ENCODE data around the gene TMEM165. TPM values are rescaled to one million over a fixed set of nuclear protein-coding genes. Genes with fewer than 3 reads are reported as not detected.

Gene TMEM165
- total and polyA plus RNA-seq, 9 of the 15 experiments (the other 6 are each of a cell fraction or from before 2014, with no cell fraction given), result 21.3 to 145 (median 96.8) TPM

GRCh38 chr4:55345980-55346850, 49.5 kb upstream of the TMEM165 start, which contains the start of gene SRD5A3 (continued):
- TF ChIP-seq CREBBP (IDR thresholded peaks at IDR 0.05; ENCODE audit: low read depth, low read length), result no peak
- TF ChIP-seq NR0B1 (IDR thresholded peaks at IDR 0.05; ENCODE audit: partially characterized antibody), result no peak
- TF ChIP-seq ZNF124 (CRISPR knock-in tag; IDR thresholded peaks at IDR 0.05), result peak; percentile 87
- TF ChIP-seq ZEB2 (IDR thresholded peaks at IDR 0.05), result no peak
- TF ChIP-seq YY1 (IDR thresholded peaks at IDR 0.05; ENCODE audit: borderline replicate concordance in 1 of 3, control insufficient read depth in 1 of 3, extremely low read depth in 1 of 3, insufficient read depth in 3 of 3, insufficient read length in 1 of 3, insufficient replicate concordance in 2 of 3, low read depth in 1 of 3, low read length in 2 of 3), result peak in 2 of 3 experiments; percentile 81 to 84
- no peak for TF ChIP-seq ZBED1 (IDR thresholded peaks at IDR 0.05)
- TF ChIP-seq ZNF57 (CRISPR knock-in tag; IDR thresholded peaks at IDR 0.05), result no peak
- TF ChIP-seq ZNF511 (CRISPR knock-in tag; IDR thresholded peaks at IDR 0.05), result peak; percentile 68
- no peak for TF ChIP-seq ZNF507 (tag; conservative IDR thresholded peaks at IDR 0.05)
- peak; percentile 87 to 92 for TF ChIP-seq UBTF (IDR thresholded peaks at IDR 0.05; ENCODE audit: borderline replicate concordance in 1 of 2, low read depth in 2 of 2, low read length in 2 of 2)
- peak; percentile 99 for TF ChIP-seq L3MBTL2 (IDR thresholded peaks at IDR 0.05)
- no peak for TF ChIP-seq SREBF1 (IDR thresholded peaks at IDR 0.05; ENCODE audit: borderline replicate concordance, low read depth, low read length)
- peak; percentile 98 for TF ChIP-seq RBFOX2 (IDR thresholded peaks at IDR 0.05; ENCODE audit: low read depth, low read length)
- peak; percentile 31; the same call in 1 of the 2 replicates for TF ChIP-seq USF2 (CRISPR knock-in tag; IDR thresholded peaks at IDR 0.05)
- TF ChIP-seq ATF7 (IDR thresholded peaks at IDR 0.05), result peak; percentile 77; the same call in 1 of the 2 replicates
- TF ChIP-seq MTA1 (IDR thresholded peaks at IDR 0.05; ENCODE audit: borderline replicate concordance), result no peak
- no peak for TF ChIP-seq KAT2B (IDR thresholded peaks at IDR 0.05; ENCODE audit: low read depth, low read length)
- peak; percentile 30; the same call in 1 of the 2 replicates for TF ChIP-seq NCOR1 (IDR thresholded peaks at IDR 0.05)
- TF ChIP-seq XRCC3 (IDR thresholded peaks at IDR 0.05), result no peak
- no peak for TF ChIP-seq CBFB (CRISPR knock-in tag; IDR thresholded peaks at IDR 0.05)
- TF ChIP-seq ZNF143 (CRISPR knock-in tag; IDR thresholded peaks at IDR 0.05), result no peak; the same call in 1 of the 2 replicates
- no peak for TF ChIP-seq XRCC4 (IDR thresholded peaks at IDR 0.05; ENCODE audit: extremely low read depth, insufficient read depth, insufficient read length)
- TF ChIP-seq ZFPM2 (CRISPR knock-in tag; IDR thresholded peaks at IDR 0.05), result no peak
- TF ChIP-seq MTA3 (IDR thresholded peaks at IDR 0.05; ENCODE audit: borderline replicate concordance), result peak; percentile 95
